Gastrocnemius medialis (tissue), 4 donors: Measurements from ENCODE around the gene GALNT2.

Source experiments
- CTCF ChIP-seq, 5 experiments: fragments of 450-650 bp in 3 of 5; fragments of 200-600 bp in 2 of 5; sonication (generic) in 2 of 5; IDR thresholded peaks in 4 of 5; conservative IDR thresholded peaks in 1 of 5; 1 replicate in 4 of 5; 2 replicates in 1 of 5; pipeline ENCODE4 v1.5.1; 2016 to 2019; ENCODE audit warnings: antibody characterized with exemption in 5 of 5, mild to moderate bottlenecking in 3 of 5, moderate library complexity in 3 of 5
- POLR2A ChIP-seq, 2 donors: fragments of 450-650 bp; IDR thresholded peaks; one replicate each; pipeline ENCODE4 v1.6.1; 2017; ENCODE audit warnings: antibody characterized with exemption in 2 of 2, mild to moderate bottlenecking in 2 of 2, moderate library complexity in 2 of 2

- TF ChIP-seq CTCF (IDR thresholded peaks at IDR 0.05 in 4 of 5, conservative IDR thresholded peaks at IDR 0.05 in 1 of 5) (no peak), POLR2A (IDR thresholded peaks at IDR 0.05) (no peak)
Measured at GRCh38 chr1:230056098-230056497, 10.9 kb upstream of the GALNT2 start.
